IMR-90 (cell line): Measurements from ENCODE around the gene DCAF6. TPM values are rescaled to one million over a fixed set of nuclear protein-coding genes. Genes with fewer than 3 reads are reported as not detected.
A peak's percentile ranks its signal among the peaks of the same experiment; 100 is the strongest.

ENCODE experiments used
- ATAC-seq: fragments of 200-7000 bp; cut with Tn5 transposase; 2 replicates; pipeline ENCODE4 v1.9.1; 2020; ENCODE audit warnings: low read depth, mild to moderate bottlenecking, moderate library complexity
- BruUV-seq: library from RNA; stranded (reverse); fragments of 400-500 nt; replicated peaks from 2 replicates; lab custom pipeline; 2021; lab: Mats Ljungman, UMichigan
- CTCF ChIA-PET: fragments of 300-600 bp; formaldehyde crosslinking; extraction: SDS; loops from one replicate; lab custom pipeline; 2021; ENCODE audit warnings: antibody characterized with exemption; lab: Yijun Ruan, JAX
- POLR2A ChIA-PET: fragments of 300-600 bp; sonication (Branson Sonifier 250); formaldehyde crosslinking; loops from one replicate; lab custom pipeline; 2022; ENCODE audit warnings: antibody characterized with exemption; ENCODE audit not compliant: unreplicated experiment; lab: Charles Lee
- DNase-seq: peaks from one replicate; pipeline ENCODE4 v3.0.0; 2013
- H2AFZ ChIP-seq: replicated peaks from 2 replicates; pipeline ENCODE3; 2013; ENCODE audit warnings: low read length, mild to moderate bottlenecking; ENCODE audit not compliant: poor library complexity
- H2AK5ac ChIP-seq: 2 replicates; pipeline ENCODE4 v1.6.1; 2013; ENCODE audit warnings: low read depth, low read length, inconsistent platforms
- H2AK9ac ChIP-seq: replicated peaks from 2 replicates; pipeline ENCODE3; 2013; ENCODE audit warnings: mild to moderate bottlenecking, low read depth, low read length, moderate library complexity; ENCODE audit not compliant: poor library complexity
- H2BK120ac ChIP-seq: 2 replicates; pipeline ENCODE4 v1.6.1; 2013; ENCODE audit warnings: low read depth, low read length, inconsistent platforms
- H2BK15ac ChIP-seq: 3 replicates; pipeline ENCODE4 v1.6.1; 2013; ENCODE audit warnings: low read depth, low read length, inconsistent platforms
- H2BK20ac ChIP-seq: 2 replicates; pipeline ENCODE4 v1.6.1; 2013; ENCODE audit warnings: low read depth, mild to moderate bottlenecking, inconsistent platforms, low read length, moderate library complexity
- H2BK5ac ChIP-seq: 2 replicates; pipeline ENCODE4 v1.6.1; 2013; ENCODE audit warnings: mild to moderate bottlenecking, low read depth, low read length, inconsistent platforms; ENCODE audit not compliant: poor library complexity, severe bottlenecking
- H3K14ac ChIP-seq: replicated peaks from 2 replicates; pipeline ENCODE4 v1.6.1; 2013; ENCODE audit warnings: low read depth, low read length, inconsistent platforms
- H3K18ac ChIP-seq: 2 replicates; pipeline ENCODE4 v1.6.1; 2013; ENCODE audit warnings: low read depth, low read length, control low read depth
- H3K23ac ChIP-seq: 2 replicates; pipeline ENCODE4 v1.6.1; 2013; ENCODE audit warnings: low read depth, low read length, inconsistent platforms
- H3K27ac ChIP-seq: 2 replicates; pipeline ENCODE4 v1.5.1; 2013; ENCODE audit warnings: mild to moderate bottlenecking, control low read depth, low read length; ENCODE audit not compliant: insufficient read depth
- H3K27me3 ChIP-seq: 2 replicates; pipeline ENCODE4 v1.6.1; 2013; ENCODE audit warnings: low read length; ENCODE audit not compliant: control insufficient read depth, insufficient read depth
- H3K36me3 ChIP-seq: 2 replicates; pipeline ENCODE4 v1.6.1; 2013; ENCODE audit warnings: low read length, mixed read lengths; ENCODE audit not compliant: control insufficient read depth, insufficient read depth
- H3K4ac ChIP-seq: 2 replicates; pipeline ENCODE4 v1.6.1; 2013; ENCODE audit warnings: low read depth, low read length, inconsistent platforms
- H3K4me1 ChIP-seq: 2 replicates; pipeline ENCODE4 v1.6.1; 2013; ENCODE audit warnings: low read length, mixed read lengths; ENCODE audit not compliant: control insufficient read depth, insufficient read depth
- H3K4me2 ChIP-seq: 2 replicates; pipeline ENCODE4 v1.6.1; 2013; ENCODE audit warnings: low read depth, mild to moderate bottlenecking, control low read depth, low read length, moderate library complexity
- H3K4me3 ChIP-seq: 2 replicates; pipeline ENCODE4 v1.5.1; 2013; ENCODE audit warnings: low read depth, mild to moderate bottlenecking, control low read depth, low read length, moderate library complexity; ENCODE audit not compliant: insufficient read depth
- H3K56ac ChIP-seq: 2 replicates; pipeline ENCODE4 v1.6.1; 2013; ENCODE audit warnings: low read length, inconsistent platforms; ENCODE audit not compliant: insufficient read depth; ENCODE audit errors: extremely low read depth
- H3K79me1 ChIP-seq, 2 experiments: 2 replicates each; pipeline ENCODE4 v1.6.1; 2013; ENCODE audit warnings: low read length in 2 of 2, inconsistent platforms in 1 of 2, low read depth in 1 of 2
- H3K9ac ChIP-seq: 2 replicates; pipeline ENCODE4 v1.6.1; 2013; ENCODE audit warnings: low read depth, low read length, control low read depth
- H3K9me1 ChIP-seq: 2 replicates; pipeline ENCODE4 v1.6.1; 2013; ENCODE audit warnings: low read length, inconsistent platforms; ENCODE audit not compliant: insufficient read depth
- H3K9me3 ChIP-seq: 2 replicates; pipeline ENCODE4 v1.6.1; 2013; ENCODE audit warnings: low read length; ENCODE audit not compliant: control insufficient read depth, insufficient read depth
- H4K20me1 ChIP-seq: 2 replicates; pipeline ENCODE4 v1.6.1; 2013; ENCODE audit warnings: low read length, inconsistent platforms; ENCODE audit not compliant: insufficient read depth
- H4K5ac ChIP-seq: 2 replicates; pipeline ENCODE4 v1.6.1; 2013; ENCODE audit warnings: mild to moderate bottlenecking, low read depth, low read length, control low read depth
- H4K8ac ChIP-seq, 2 experiments: 2 replicates each; pipeline ENCODE4 v1.6.1; 2013; ENCODE audit warnings: low read depth in 2 of 2, low read length in 2 of 2, control low read depth in 1 of 2, inconsistent platforms in 1 of 2
- H4K91ac ChIP-seq: 2 replicates; pipeline ENCODE4 v1.6.1; 2013; ENCODE audit warnings: low read depth, low read length, inconsistent platforms; ENCODE audit not compliant: insufficient read depth
- BHLHE40 ChIP-seq: fragments of 150-350 bp; IDR thresholded peaks from 2 replicates; pipeline ENCODE4 v1.6.1; 2016; ENCODE audit warnings: mild to moderate bottlenecking, low read depth, low read length
- CEBPB ChIP-seq: IDR thresholded peaks from 2 replicates; pipeline ENCODE4 v1.6.1; 2012; ENCODE audit warnings: low read depth, low read length, improper control_type of control experiment
- CHD1 ChIP-seq: IDR thresholded peaks from 2 replicates; pipeline ENCODE4 v1.6.1; 2012; ENCODE audit warnings: low read depth, low read length, improper control_type of control experiment
- CTCF ChIP-seq: conservative IDR thresholded peaks from 2 replicates; pipeline ENCODE4 v1.5.1; 2012; ENCODE audit warnings: mild to moderate bottlenecking, low read depth, low read length, improper control_type of control experiment
- FOS ChIP-seq: fragments of 150-350 bp; IDR thresholded peaks from 2 replicates; pipeline ENCODE4 v1.6.1; 2016; ENCODE audit warnings: low read depth, low read length
- MAFK ChIP-seq: IDR thresholded peaks from 2 replicates; pipeline ENCODE4 v1.6.1; 2012; ENCODE audit warnings: low read depth, low read length, improper control_type of control experiment
- MAZ ChIP-seq: IDR thresholded peaks from 2 replicates; pipeline ENCODE4 v1.6.1; 2012; ENCODE audit warnings: low read depth, mild to moderate bottlenecking, low read length, improper control_type of control experiment, moderate library complexity, borderline replicate concordance
- MXI1 ChIP-seq: IDR thresholded peaks from 2 replicates; pipeline ENCODE4 v1.6.1; 2012; ENCODE audit warnings: low read depth, mild to moderate bottlenecking, low read length, moderate library complexity, borderline replicate concordance
- NFE2L2 ChIP-seq: fragments of 150-350 bp; IDR thresholded peaks from 2 replicates; pipeline ENCODE4 v1.6.1; 2016; ENCODE audit warnings: low read depth, mild to moderate bottlenecking, low read length
- RAD21 ChIP-seq: IDR thresholded peaks from 2 replicates; pipeline ENCODE4 v1.6.1; 2012; ENCODE audit warnings: low read length, improper control_type of control experiment
- RCOR1 ChIP-seq: IDR thresholded peaks from 2 replicates; pipeline ENCODE4 v1.6.1; 2012; ENCODE audit warnings: mild to moderate bottlenecking, low read length, improper control_type of control experiment; ENCODE audit not compliant: insufficient replicate concordance
- RFX5 ChIP-seq: IDR thresholded peaks from 2 replicates; pipeline ENCODE4 v1.8.0; 2012; ENCODE audit warnings: low read depth, mild to moderate bottlenecking, low read length, moderate library complexity
- SMC3 ChIP-seq: fragments of 150-350 bp; IDR thresholded peaks from 2 replicates; pipeline ENCODE4 v1.6.1; 2016; ENCODE audit warnings: low read depth, mild to moderate bottlenecking, antibody characterized with exemption, low read length, moderate library complexity
- WGBS, 2 experiments: methylation state at CpG; one replicate each; pipeline versions ENCODE4 v1.1.5 to v1.1.7; 2013; ENCODE audit warnings: missing lambda C conversion rate in 2 of 2; ENCODE audit not compliant: insufficient read length in 1 of 2; ENCODE audit errors: extremely low coverage in 2 of 2; 5-methylcytosine and 5-hydroxymethylcytosine counted together
- dilution Hi-C: fragments of 300-500 bp; cut with HindIII; formaldehyde crosslinking; loops from one replicate; pipeline ENCODE4 v1.14.3; 2018; ENCODE audit warnings: low sequenced_read_pairs; ENCODE audit not compliant: unreplicated experiment
- in situ Hi-C: fragments of 300-500 bp; cut with MboI; formaldehyde crosslinking; loops from 3 replicates; pipeline ENCODE4 v1.14.3; 2019; ENCODE audit warnings: low sequenced_read_pairs, inconsistent platforms, mixed read lengths
- intact Hi-C: fragments of 100-400 bp; cut with micrococcal nuclease; formaldehyde crosslinking; loops from 2 replicates; pipeline ENCODE4 v1.10.0; 2022
- polyA plus RNA-seq, 3 experiments: library from polyadenylated mRNA; depleted of rRNA; stranded (reverse); fragments of >200 nt; gene quantifications; 2 replicates each; pipeline ENCODE4 v1.2.3, GENCODE V29; 2012; ENCODE audit warnings: low replicate concordance in 1 of 3
- total RNA-seq: library from RNA; depleted of rRNA; stranded (reverse); fragments of >200 nt; gene quantifications from 2 replicates; pipeline ENCODE4 v1.2.3, GENCODE V29; 2012
- TF ChIP-seq, protein P1 (sequence below): fragments of 150-350 bp; IDR thresholded peaks from 2 replicates; pipeline ENCODE4 v1.6.1; 2017; ENCODE audit warnings: mild to moderate bottlenecking, antibody characterized with exemption, low read length, low read depth
- TF ChIP-seq, protein P2 (sequence below): fragments of 150-350 bp; IDR thresholded peaks from 2 replicates; pipeline ENCODE4 v1.6.1; 2016; ENCODE audit warnings: low read depth, mild to moderate bottlenecking, low read length, moderate library complexity, borderline replicate concordance

Gene DCAF6
- total and polyA plus RNA-seq, 2 of the 4 experiments (the other 2 are of a cell fraction): 60.4 to 88.7 TPM

- H4K91ac ChIP-seq: no peak overlapping the region
- no peak overlapping the region for H2BK15ac ChIP-seq
- peaks cover 10% of the 10 kb centered on the region for H4K20me1 ChIP-seq
- H3K27ac ChIP-seq: peak overlapping the region; percentile 36; the same call in 1 of the 2 replicates
- peak overlapping the region; percentile 11 for H2BK5ac ChIP-seq
- intact Hi-C loops: loop anchor here (2.0 to 5.0 kb wide), 2 partner anchors 30 to 102 kb away; no protein-coding TSS in a partner anchor
- dilution Hi-C loops: no loop called here
- no peak overlapping the region for H2BK120ac ChIP-seq
- no peak overlapping the region for H3K23ac ChIP-seq
- in situ Hi-C loops: no loop called here
- no TSS peak for BruUV-seq
- peak overlapping the region; percentile 13 for H3K4me2 ChIP-seq
- no peak overlapping the region; the same call in 1 of the 2 replicates for H2BK20ac ChIP-seq
- H3K18ac ChIP-seq: no peak overlapping the region
- CTCF ChIA-PET: interaction anchor here (1.0 to 1.5 kb wide), 2 partner anchors 9 to 178 kb away, joined by 3 to 4 read pairs; partner anchors contain the start of gene ADCY10
- no peaks in the 10 kb centered on the region for H3K79me1 ChIP-seq
- no peak overlapping the region; the same call in 1 of the 2 replicates for H3K4ac ChIP-seq
- peaks cover 11% of the 10 kb centered on the region for H3K4me1 ChIP-seq
- no peak overlapping the region for H3K9ac ChIP-seq
- no peak overlapping the region for H3K56ac ChIP-seq
- peak; percentile 93 for DNase-seq
- 0 out of 2 replicates have a peak, but pooled peaks cover 2% of the 10 kb centered on the region for H3K9me1 ChIP-seq
- H3K9me3 ChIP-seq: peaks cover under 1% of the 10 kb centered on the region; the same call in 1 of the 2 replicates
- no CpG with 5 or more reads among the region's 4 CpGs for WGBS, 2 experiments
- no peak overlapping the region for H2AK9ac ChIP-seq
- no peak overlapping the region for H3K4me3 ChIP-seq
- no peaks in the 10 kb centered on the region for H3K27me3 ChIP-seq
- POLR2A ChIA-PET: no interaction called here
- H4K5ac ChIP-seq: no peak overlapping the region
- no peak overlapping the region for H3K14ac ChIP-seq
- no peak overlapping the region for H4K8ac ChIP-seq
- no peaks in the 10 kb centered on the region for H3K36me3 ChIP-seq
- H2AFZ ChIP-seq: peak overlapping the region; percentile 46
- ATAC-seq: peak; percentile 94
- H2AK5ac ChIP-seq: no peak overlapping the region
- TF ChIP-seq RAD21 (peak; percentile 41), NFE2L2 (no peak; the same call in 1 of the 2 replicates), RFX5 (no peak), RCOR1 (peak; percentile 17), CHD1 (no peak), MXI1 (no peak), CTCF (0 out of 2 replicates have a peak, but pooled peaks have one; percentile 21), BHLHE40 (peak; percentile 79), FOS (peak; percentile 55; the same call in 1 of the 2 replicates), SMC3 (peak; percentile 33), MAFK (no peak), CEBPB (peak; percentile 62; the same call in 1 of the 2 replicates), MAZ (0 out of 2 replicates have a peak, but pooled peaks have one; percentile 28)
- TF ChIP-seq, protein P1, sequence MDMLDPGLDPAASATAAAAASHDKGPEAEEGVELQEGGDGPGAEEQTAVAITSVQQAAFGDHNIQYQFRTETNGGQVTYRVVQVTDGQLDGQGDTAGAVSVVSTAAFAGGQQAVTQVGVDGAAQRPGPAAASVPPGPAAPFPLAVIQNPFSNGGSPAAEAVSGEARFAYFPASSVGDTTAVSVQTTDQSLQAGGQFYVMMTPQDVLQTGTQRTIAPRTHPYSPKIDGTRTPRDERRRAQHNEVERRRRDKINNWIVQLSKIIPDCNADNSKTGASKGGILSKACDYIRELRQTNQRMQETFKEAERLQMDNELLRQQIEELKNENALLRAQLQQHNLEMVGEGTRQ: no peak
- TF ChIP-seq, protein P2, sequence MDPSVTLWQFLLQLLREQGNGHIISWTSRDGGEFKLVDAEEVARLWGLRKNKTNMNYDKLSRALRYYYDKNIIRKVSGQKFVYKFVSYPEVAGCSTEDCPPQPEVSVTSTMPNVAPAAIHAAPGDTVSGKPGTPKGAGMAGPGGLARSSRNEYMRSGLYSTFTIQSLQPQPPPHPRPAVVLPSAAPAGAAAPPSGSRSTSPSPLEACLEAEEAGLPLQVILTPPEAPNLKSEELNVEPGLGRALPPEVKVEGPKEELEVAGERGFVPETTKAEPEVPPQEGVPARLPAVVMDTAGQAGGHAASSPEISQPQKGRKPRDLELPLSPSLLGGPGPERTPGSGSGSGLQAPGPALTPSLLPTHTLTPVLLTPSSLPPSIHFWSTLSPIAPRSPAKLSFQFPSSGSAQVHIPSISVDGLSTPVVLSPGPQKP: no peak
These were observed 31.8 kb upstream of the DCAF6 start for GRCh38 chr1:167904652-167905130.
